A549 treated with ZK216348 at 1 μM for 4 hours (cell line): ENCODE measurements around the gene PFN2. TPM values are rescaled to one million over a fixed set of nuclear protein-coding genes. Genes with fewer than 3 reads are reported as not detected.

ENCODE experiments used
- total RNA-seq: library from RNA; stranded (reverse); fragments of 200-300 nt; extraction: Qiagen RNA extraction; gene quantifications from 5 replicates; pipeline ENCODE4 v1.2.3, GENCODE V29; 2022; ENCODE audit warnings: low read depth

PFN2 gene
- total RNA-seq: 129 to 186 TPM (median 155 TPM) in 5 replicates

GRCh38 chr3:149970716-149971402, at the start of gene PFN2:
Gene PFN2 (minus strand): TSS chr3:149970895. CDS start chr3:149970856, 39 bp downstream.

Other genes with a start within 250 kb of the PFN2 start
- 27.7 to 34.3 TPM (median 32.7 TPM) in 5 replicates for gene COMMD2, start 218.4 kb downstream of the PFN2 start, total RNA-seq
- gene ANKUB1, start 178.3 kb downstream of the PFN2 start, total RNA-seq: not detected in 5 replicates
- gene RNF13, start 157.7 kb downstream of the PFN2 start, total RNA-seq: 33.2 to 60.6 TPM (median 37.2 TPM) in 5 replicates